Measurements from ENCODE around the gene APBA2.

Gene APBA2

GRCh38 chr15:28991236-28992171 is 105.7 kb downstream of the APBA2 start:
- no peak for TF ChIP-seq CTCF (IDR thresholded peaks at IDR 0.05; ENCODE audit: low read depth, low read length)
- no peak for TF ChIP-seq POLR2A (IDR thresholded peaks at IDR 0.05; ENCODE audit: extremely low read depth, insufficient read length)
- TF ChIP-seq MYC (IDR thresholded peaks at IDR 0.05; ENCODE audit: low read depth, low read length) = no peak
- no peak for TF ChIP-seq MAX (IDR thresholded peaks at IDR 0.05; ENCODE audit: low read depth, low read length)
- DNase-seq (ENCODE audit: low read depth) = no peak
- no peak overlapping the region for H3K4me3 ChIP-seq (ENCODE audit: low read depth, low read length)

GRCh38 chr15:28992336-28992864 is 106.6 kb downstream of the APBA2 start:
- no peak for DNase-seq (ENCODE audit: low read depth)
- no peak overlapping the region for H3K4me3 ChIP-seq (ENCODE audit: low read depth, low read length)
- TF ChIP-seq CTCF (IDR thresholded peaks at IDR 0.05; ENCODE audit: low read depth, low read length) (no peak), MAX (IDR thresholded peaks at IDR 0.05; ENCODE audit: low read depth, low read length) (no peak), POLR2A (IDR thresholded peaks at IDR 0.05; ENCODE audit: extremely low read depth, insufficient read length) (no peak), MYC (IDR thresholded peaks at IDR 0.05; ENCODE audit: low read depth, low read length) (no peak)

- no peak overlapping the region for H3K4me3 ChIP-seq (ENCODE audit: low read depth, low read length)
- TF ChIP-seq MYC (IDR thresholded peaks at IDR 0.05; ENCODE audit: low read depth, low read length) = no peak
- no peak for TF ChIP-seq POLR2A (IDR thresholded peaks at IDR 0.05; ENCODE audit: extremely low read depth, insufficient read length)
- TF ChIP-seq CTCF (IDR thresholded peaks at IDR 0.05; ENCODE audit: low read depth, low read length) = no peak
- TF ChIP-seq MAX (IDR thresholded peaks at IDR 0.05; ENCODE audit: low read depth, low read length) = no peak
- no peak for DNase-seq (ENCODE audit: low read depth)
Observed at GRCh38 chr15:28993051-28993719, 107.4 kb downstream of the APBA2 start.

- no peak for DNase-seq (ENCODE audit: low read depth)
- TF ChIP-seq MYC (IDR thresholded peaks at IDR 0.05; ENCODE audit: low read depth, low read length) = no peak
- no peak for TF ChIP-seq CTCF (IDR thresholded peaks at IDR 0.05; ENCODE audit: low read depth, low read length)
- no peak for TF ChIP-seq POLR2A (IDR thresholded peaks at IDR 0.05; ENCODE audit: extremely low read depth, insufficient read length)
- TF ChIP-seq MAX (IDR thresholded peaks at IDR 0.05; ENCODE audit: low read depth, low read length) = no peak
- no peak overlapping the region for H3K4me3 ChIP-seq (ENCODE audit: low read depth, low read length)
Observed at GRCh38 chr15:28993720-28994053, 107.9 kb downstream of the APBA2 start.

- H3K4me3 ChIP-seq (ENCODE audit: low read depth, low read length) = no peak overlapping the region
- DNase-seq (ENCODE audit: low read depth) = no peak
- TF ChIP-seq CTCF (IDR thresholded peaks at IDR 0.05; ENCODE audit: low read depth, low read length) (no peak), MYC (IDR thresholded peaks at IDR 0.05; ENCODE audit: low read depth, low read length) (no peak), MAX (IDR thresholded peaks at IDR 0.05; ENCODE audit: low read depth, low read length) (no peak), POLR2A (IDR thresholded peaks at IDR 0.05; ENCODE audit: extremely low read depth, insufficient read length) (no peak)
Observed at GRCh38 chr15:28994142-28994830, 108.5 kb downstream of the APBA2 start.

All from NB4 (cell line).